ENCODE results near the gene BATF2.

GRCh38 chr11:65040847-65041622, 44.3 kb upstream of the BATF2 start, which contains the start of gene SAC3D1:
- TF ChIP-seq CTCF (IDR thresholded peaks at IDR 0.05) (no peak), POLR2A (IDR thresholded peaks at IDR 0.05) (peak in 3 of 4 donors; percentile 31 to 51 (median 45))
